HepG2 (cell line): ENCODE data around the gene UBQLN1. TPM values are rescaled to one million over a fixed set of nuclear protein-coding genes. Genes with fewer than 3 reads are reported as not detected.

Experiments
- ATAC-seq: fragments of 200-7000 bp; cut with Tn5 transposase; 3 replicates; pipeline ENCODE4 v1.9.1; 2020; ENCODE audit warnings: mild to moderate bottlenecking, moderate library complexity
- BruUV-seq: library from RNA; stranded (reverse); fragments of 400-500 nt; replicated peaks from 2 replicates; lab custom pipeline; 2021; lab: Mats Ljungman, UMichigan
- CTCF ChIA-PET: fragments of 300-600 bp; formaldehyde crosslinking; extraction: SDS; loops from one replicate; lab custom pipeline; 2021; ENCODE audit warnings: low total read pairs, inconsistent platforms, low intra/inter-chr PET ratio; lab: Yijun Ruan, JAX
- POLR2A ChIA-PET: fragments of 350-600 bp; sonication (Branson Sonifier 250); formaldehyde crosslinking; loops from one replicate; lab custom pipeline; 2020; ENCODE audit warnings: antibody characterized with exemption, inconsistent platforms; lab: Yijun Ruan, JAX
- DNase-seq: peaks from one replicate; pipeline ENCODE4 v3.0.0-alpha.2; 2015; ENCODE audit warnings: low spot score
- FAIRE-seq: peaks from 3 replicates; lab custom pipeline; 2011; peaks lifted over from hg19 to GRCh38; lab: Jason Lieb, UNC
- H2AFZ ChIP-seq: one replicate; pipeline ENCODE4 v1.6.1; 2011; ENCODE audit warnings: low read length, inconsistent platforms
- H3K27ac ChIP-seq: fragments of 300-600 bp; 3 replicates; pipeline ENCODE4 v1.8.0; 2011; ENCODE audit warnings: mixed run types, mild to moderate bottlenecking, mixed read lengths, low read length, inconsistent platforms; ENCODE audit not compliant: insufficient read depth; ENCODE audit errors: extremely low read length
- H3K27me3 ChIP-seq, 2 experiments: fragments of 200-600 bp in 1 of 2; 2 replicates in 1 of 2; 3 replicates in 1 of 2; pipeline versions ENCODE4 v1.6.0 to v1.8.0; 2011; ENCODE audit warnings: low read length in 2 of 2, mild to moderate bottlenecking in 2 of 2, moderate library complexity in 2 of 2, inconsistent platforms in 1 of 2; ENCODE audit not compliant: insufficient read depth in 2 of 2, control insufficient read depth in 1 of 2
- H3K36me3 ChIP-seq, 2 experiments: fragments of 200-600 bp in 1 of 2; replicated peaks in 1 of 2; 2 replicates in 1 of 2; 3 replicates in 1 of 2; pipeline versions ENCODE4 v1.5.1 to v1.8.0; 2011; ENCODE audit warnings: low read length in 2 of 2, inconsistent platforms in 1 of 2; ENCODE audit not compliant: insufficient read depth in 2 of 2, control insufficient read depth in 1 of 2
- H3K4me1 ChIP-seq: 2 replicates; pipeline ENCODE4 v1.5.1; 2012; ENCODE audit warnings: low read length, inconsistent platforms; ENCODE audit not compliant: insufficient read depth
- H3K4me2 ChIP-seq: 2 replicates; pipeline ENCODE4 v1.6.0; 2011; ENCODE audit warnings: low read depth, low read length, inconsistent platforms
- H3K4me3 ChIP-seq, 3 experiments: fragments of 200-600 bp in 1 of 3; sonication (generic), shearing (Covaris generic) in 1 of 3; replicated peaks in 1 of 3; 2 replicates each; pipeline ENCODE4 v1.5.1; 2011 to 2016; ENCODE audit warnings: low read length in 3 of 3, inconsistent platforms in 2 of 3, low read depth in 2 of 3, mild to moderate bottlenecking in 2 of 3, control low read depth in 1 of 3, mixed read lengths in 1 of 3; ENCODE audit not compliant: insufficient read depth in 1 of 3
- H3K79me2 ChIP-seq: one replicate; pipeline ENCODE4 v1.6.1; 2011; ENCODE audit warnings: low read length, inconsistent platforms; ENCODE audit not compliant: insufficient read depth
- H3K9ac ChIP-seq: 2 replicates; pipeline ENCODE4 v1.6.0; 2011; ENCODE audit warnings: mild to moderate bottlenecking, low read depth, low read length, inconsistent platforms; ENCODE audit not compliant: insufficient read depth
- H3K9me3 ChIP-seq: 2 replicates; pipeline ENCODE4 v1.5.1; 2012; ENCODE audit warnings: mild to moderate bottlenecking, low read length
- H4K20me1 ChIP-seq: 2 replicates; pipeline ENCODE4 v1.6.0; 2011; ENCODE audit warnings: inconsistent platforms, mild to moderate bottlenecking, low read length, moderate library complexity; ENCODE audit not compliant: insufficient read depth
- CREB1 ChIP-seq, 2 experiments: fragments of 450-650 bp in 1 of 2; IDR thresholded peaks; 2 replicates each; pipeline ENCODE4 v1.6.1; 2016 to 2017; ENCODE audit warnings: control low read depth in 1 of 2, mild to moderate bottlenecking in 1 of 2, missing compliant biosample characterization in 1 of 2, missing genetic modification characterization in 1 of 2
- ELF3 ChIP-seq: IDR thresholded peaks from 2 replicates; pipeline ENCODE4 v1.6.1; 2016; ENCODE audit warnings: missing genetic modification reagents, missing compliant biosample characterization
- GABPA ChIP-seq, 2 experiments: IDR thresholded peaks; 2 replicates each; pipeline ENCODE4 v1.6.1; 2011 to 2016; ENCODE audit warnings: low read depth in 2 of 2, low read length in 1 of 2, missing biosample characterization in 1 of 2, missing genetic modification characterization in 1 of 2
- MXI1 ChIP-seq: IDR thresholded peaks from 3 replicates; pipeline ENCODE4 v1.6.1; 2012; ENCODE audit warnings: low read depth, low read length, inconsistent platforms, borderline replicate concordance
- NAIF1 ChIP-seq: sonication (generic); formaldehyde crosslinking; IDR thresholded peaks from 2 replicates; pipeline ENCODE4 v1.5.0; 2020; ENCODE audit warnings: mild to moderate bottlenecking, missing genetic modification reagents, borderline replicate concordance
- PCBP2 ChIP-seq: fragments of 200-400 bp; formaldehyde crosslinking; optimal IDR thresholded peaks from 2 replicates; pipeline ENCODE3; 2018; ENCODE audit warnings: low read length, low read depth; ENCODE audit not compliant: poor library complexity, severe bottlenecking
- PTBP1 ChIP-seq: fragments of 200-400 bp; formaldehyde crosslinking; IDR thresholded peaks from 2 replicates; pipeline ENCODE4 v1.6.1; 2018; ENCODE audit warnings: low read length, low read depth; ENCODE audit not compliant: poor library complexity, severe bottlenecking
- SNAI1 ChIP-seq: sonication (generic); formaldehyde crosslinking; IDR thresholded peaks from 2 replicates; pipeline ENCODE4 v1.5.0; 2020; ENCODE audit warnings: mild to moderate bottlenecking, missing genetic modification reagents, borderline replicate concordance
- U2AF2 ChIP-seq: fragments of 200-400 bp; formaldehyde crosslinking; IDR thresholded peaks from 2 replicates; pipeline ENCODE4 v1.6.1; 2017; ENCODE audit warnings: low read depth, mild to moderate bottlenecking, low read length
- ZMYM2 ChIP-seq: sonication (generic); formaldehyde crosslinking; IDR thresholded peaks from 2 replicates; pipeline ENCODE4 v1.8.0; 2022; ENCODE audit warnings: mild to moderate bottlenecking, missing genetic modification reagents
- ZNF431 ChIP-seq: sonication (generic); formaldehyde crosslinking; IDR thresholded peaks from 2 replicates; pipeline ENCODE4 v1.9.0; 2022; ENCODE audit warnings: missing genetic modification reagents, low read depth, mild to moderate bottlenecking, borderline replicate concordance
- WGBS: methylation state at CpG from one replicate; pipeline ENCODE4 v1.1.6; 2017; ENCODE audit warnings: low lambda C conversion rate; 5-methylcytosine and 5-hydroxymethylcytosine counted together
- in situ Hi-C: cut with HindIII; loops from 2 replicates; pipeline ENCODE4 v1.10.0; 2017; ENCODE audit warnings: low pct_unique_long_range_greater_than_20kb; ENCODE audit not compliant: extremely low pct_ligation_motif_present
- intact Hi-C: fragments of 100-400 bp; cut with micrococcal nuclease; formaldehyde crosslinking; loops from one replicate; pipeline ENCODE4 v1.10.0; 2022; ENCODE audit not compliant: unreplicated experiment
- polyA plus RNA-seq, 8 experiments: library from polyadenylated mRNA; depleted of rRNA in 3 of 8; stranded (reverse) in 7 of 8; unstranded in 1 of 8; fragments of >200 nt; fragmentation: Illumina TruSeq in 4 of 8; extraction: Trizol in 4 of 8; gene quantifications; 2 replicates each; pipeline versions ENCODE4 v1.2.1 to v1.2.3, GENCODE V29; 2011 to 2016; ENCODE audit warnings: low read depth in 4 of 8, missing spikeins in 1 of 8, mixed read lengths in 1 of 8; ENCODE audit not compliant: insufficient read depth in 1 of 8
- total RNA-seq, 5 experiments: library from RNA; depleted of rRNA; stranded (reverse); fragments of >200 nt; fragmentation: Illumina TruSeq; extraction: Trizol; gene quantifications; 2 replicates each; pipeline ENCODE4 v1.2.3, GENCODE V29; 2016; ENCODE audit warnings: low read depth in 1 of 5
- TF ChIP-seq, protein P1 (sequence below): sonication (generic); formaldehyde crosslinking; IDR thresholded peaks from 2 replicates; pipeline ENCODE4 v1.5.1; 2020; ENCODE audit warnings: mild to moderate bottlenecking, missing genetic modification reagents, moderate library complexity
- TF ChIP-seq, protein P2 (sequence below), 2 experiments: sonication (generic) in 1 of 2; formaldehyde crosslinking in 1 of 2; IDR thresholded peaks; 2 replicates each; pipeline versions ENCODE4 v1.4.0 to v1.6.1; 2018 to 2020; ENCODE audit warnings: missing genetic modification reagents in 2 of 2, borderline replicate concordance in 1 of 2, low read depth in 1 of 2, mild to moderate bottlenecking in 1 of 2, missing biosample characterization in 1 of 2

UBQLN1 gene
- total and polyA plus RNA-seq, 2 of the 13 experiments (the other 11 are each of a cell fraction or from before 2014, with no cell fraction given) = 78.1 to 83.8 TPM

DNA sequence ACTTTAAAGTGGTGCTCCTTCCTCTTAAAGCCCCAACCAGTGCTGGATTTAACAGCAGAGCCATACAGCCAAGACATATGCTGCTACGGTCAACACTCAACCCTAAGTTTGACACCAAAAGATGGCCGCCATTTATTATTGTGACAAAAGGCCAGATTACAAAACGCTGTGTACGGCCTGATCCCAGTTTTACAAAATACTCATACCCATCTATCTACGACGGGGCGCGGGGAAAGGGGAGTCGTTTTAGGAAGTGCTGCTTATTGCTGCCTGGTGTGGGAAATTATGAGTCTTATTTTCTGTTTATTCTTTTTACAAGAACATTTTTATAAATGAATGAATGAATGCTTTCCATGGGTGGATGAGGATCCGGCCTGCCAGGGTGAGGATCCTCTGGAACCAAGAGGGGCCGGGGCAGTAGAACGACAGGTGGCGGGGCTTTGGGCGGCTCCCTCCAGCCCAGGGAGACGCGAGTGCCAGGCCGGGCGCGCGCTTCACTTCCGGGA is 85.3 kb downstream of the UBQLN1 start (continued):
- peak; percentile 50 for TF ChIP-seq PTBP1
- no peak for TF ChIP-seq NAIF1 (CRISPR knock-in tag)
- 0 out of 2 replicates have a peak, but pooled peaks have one; percentile 21 for TF ChIP-seq ZNF431 (CRISPR knock-in tag)
- no peak for TF ChIP-seq SNAI1
- TF ChIP-seq PCBP2 = peak; percentile 83
- TF ChIP-seq GABPA (IDR thresholded peaks at IDR 0.05; ENCODE audit: low read depth, low read length) = peak; percentile 45; the same call in 1 of the 2 replicates
- TF ChIP-seq GABPA (CRISPR knock-in tag; IDR thresholded peaks at IDR 0.05; ENCODE audit: low read depth) = peak; percentile 79
- TF ChIP-seq ELF3 (CRISPR knock-in tag) = peak; percentile 68
- no peak for TF ChIP-seq U2AF2
- TF ChIP-seq ZMYM2 (CRISPR knock-in tag) = no peak
- no peak for TF ChIP-seq CREB1 (IDR thresholded peaks at IDR 0.05)
- 0 out of 2 replicates have a peak, but pooled peaks have one; percentile 23 for TF ChIP-seq CREB1 (CRISPR knock-in tag; IDR thresholded peaks at IDR 0.05)
- TF ChIP-seq MXI1 = 0 out of 3 replicates have a peak, but pooled peaks have one; percentile 24

GRCh38 chr9:83620841-83621636 is 86.7 kb downstream of the UBQLN1 start:
- peak; percentile 75 for DNase-seq
- Histone ChIP-seq H3K4me3 (peak overlapping the region; percentile 58 to 69 (median 63)), H3K36me3 (no peaks in the 10 kb centered on the region), H3K79me2 (peaks cover 10% of the 10 kb centered on the region), H3K4me1 (peaks cover 46% of the 10 kb centered on the region), H3K27me3 (no peaks in the 10 kb centered on the region), H4K20me1 (no peaks in the 10 kb centered on the region), H3K9me3 (no peaks in the 10 kb centered on the region), H3K9ac (peak overlapping the region; percentile 52), H2AFZ (peak overlapping the region; percentile 73), H3K27ac (peak overlapping the region; percentile 64), H3K4me2 (peak overlapping the region; percentile 95)
- ATAC-seq = peak; percentile 62
- WGBS = 3% methylated on average over 7 of the region's 7 CpGs
- POLR2A ChIA-PET = interaction anchor here (0.9 to 2.0 kb wide), 7 partner anchors 9 to 87 kb away, joined by 3 to 17 read pairs (median 7); partner anchors contain the start of gene UBQLN1
- intact Hi-C loops = loop anchor here (1.0 to 2.0 kb wide), 4 partner anchors 8 to 287 kb away; no protein-coding TSS in a partner anchor
- FAIRE-seq = peak; percentile 47
- no TSS peak for BruUV-seq
- CTCF ChIA-PET = interaction anchor here (4.2 kb wide), 1 partner anchor 28 kb away, joined by 51 read pairs; no protein-coding TSS in a partner anchor
- in situ Hi-C loops = no loop called here
- TF ChIP-seq, protein P1, sequence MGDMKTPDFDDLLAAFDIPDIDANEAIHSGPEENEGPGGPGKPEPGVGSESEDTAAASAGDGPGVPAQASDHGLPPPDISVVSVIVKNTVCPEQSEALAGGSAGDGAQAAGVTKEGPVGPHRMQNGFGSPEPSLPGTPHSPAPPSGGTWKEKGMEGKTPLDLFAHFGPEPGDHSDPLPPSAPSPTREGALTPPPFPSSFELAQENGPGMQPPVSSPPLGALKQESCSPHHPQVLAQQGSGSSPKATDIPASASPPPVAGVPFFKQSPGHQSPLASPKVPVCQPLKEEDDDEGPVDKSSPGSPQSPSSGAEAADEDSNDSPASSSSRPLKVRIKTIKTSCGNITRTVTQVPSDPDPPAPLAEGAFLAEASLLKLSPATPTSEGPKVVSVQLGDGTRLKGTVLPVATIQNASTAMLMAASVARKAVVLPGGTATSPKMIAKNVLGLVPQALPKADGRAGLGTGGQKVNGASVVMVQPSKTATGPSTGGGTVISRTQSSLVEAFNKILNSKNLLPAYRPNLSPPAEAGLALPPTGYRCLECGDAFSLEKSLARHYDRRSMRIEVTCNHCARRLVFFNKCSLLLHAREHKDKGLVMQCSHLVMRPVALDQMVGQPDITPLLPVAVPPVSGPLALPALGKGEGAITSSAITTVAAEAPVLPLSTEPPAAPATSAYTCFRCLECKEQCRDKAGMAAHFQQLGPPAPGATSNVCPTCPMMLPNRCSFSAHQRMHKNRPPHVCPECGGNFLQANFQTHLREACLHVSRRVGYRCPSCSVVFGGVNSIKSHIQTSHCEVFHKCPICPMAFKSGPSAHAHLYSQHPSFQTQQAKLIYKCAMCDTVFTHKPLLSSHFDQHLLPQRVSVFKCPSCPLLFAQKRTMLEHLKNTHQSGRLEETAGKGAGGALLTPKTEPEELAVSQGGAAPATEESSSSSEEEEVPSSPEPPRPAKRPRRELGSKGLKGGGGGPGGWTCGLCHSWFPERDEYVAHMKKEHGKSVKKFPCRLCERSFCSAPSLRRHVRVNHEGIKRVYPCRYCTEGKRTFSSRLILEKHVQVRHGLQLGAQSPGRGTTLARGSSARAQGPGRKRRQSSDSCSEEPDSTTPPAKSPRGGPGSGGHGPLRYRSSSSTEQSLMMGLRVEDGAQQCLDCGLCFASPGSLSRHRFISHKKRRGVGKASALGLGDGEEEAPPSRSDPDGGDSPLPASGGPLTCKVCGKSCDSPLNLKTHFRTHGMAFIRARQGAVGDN (CRISPR knock-in tag) = peak; percentile 37; the same call in 1 of the 2 replicates
- TF ChIP-seq, protein P2, sequence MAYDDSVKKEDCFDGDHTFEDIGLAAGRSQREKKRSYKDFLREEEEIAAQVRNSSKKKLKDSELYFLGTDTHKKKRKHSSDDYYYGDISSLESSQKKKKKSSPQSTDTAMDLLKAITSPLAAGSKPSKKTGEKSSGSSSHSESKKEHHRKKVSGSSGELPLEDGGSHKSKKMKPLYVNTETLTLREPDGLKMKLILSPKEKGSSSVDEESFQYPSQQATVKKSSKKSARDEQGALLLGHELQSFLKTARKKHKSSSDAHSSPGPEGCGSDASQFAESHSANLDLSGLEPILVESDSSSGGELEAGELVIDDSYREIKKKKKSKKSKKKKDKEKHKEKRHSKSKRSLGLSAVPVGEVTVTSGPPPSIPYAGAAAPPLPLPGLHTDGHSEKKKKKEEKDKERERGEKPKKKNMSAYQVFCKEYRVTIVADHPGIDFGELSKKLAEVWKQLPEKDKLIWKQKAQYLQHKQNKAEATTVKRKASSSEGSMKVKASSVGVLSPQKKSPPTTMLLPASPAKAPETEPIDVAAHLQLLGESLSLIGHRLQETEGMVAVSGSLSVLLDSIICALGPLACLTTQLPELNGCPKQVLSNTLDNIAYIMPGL (CRISPR knock-in tag; IDR thresholded peaks at IDR 0.05; ENCODE audit: borderline replicate concordance in 1 of 2, low read depth in 1 of 2) = peak; percentile 23 to 63; a peak in 2 of 4 replicates
